HepG2 (cell line): ENCODE measurements around the gene UGT8. TPM values are rescaled to one million over a fixed set of nuclear protein-coding genes. Genes with fewer than 3 reads are reported as not detected.

Source experiments
- ATAC-seq: fragments of 200-7000 bp; cut with Tn5 transposase; 3 replicates; pipeline ENCODE4 v1.9.1; 2020; ENCODE audit warnings: mild to moderate bottlenecking, moderate library complexity
- BruUV-seq: library from RNA; stranded (reverse); fragments of 400-500 nt; replicated peaks from 2 replicates; lab custom pipeline; 2021; lab: Mats Ljungman, UMichigan
- CTCF ChIA-PET: fragments of 300-600 bp; formaldehyde crosslinking; extraction: SDS; loops from one replicate; lab custom pipeline; 2021; ENCODE audit warnings: low total read pairs, inconsistent platforms, low intra/inter-chr PET ratio; lab: Yijun Ruan, JAX
- POLR2A ChIA-PET: fragments of 350-600 bp; sonication (Branson Sonifier 250); formaldehyde crosslinking; loops from one replicate; lab custom pipeline; 2020; ENCODE audit warnings: antibody characterized with exemption, inconsistent platforms; lab: Yijun Ruan, JAX
- DNase-seq: peaks from one replicate; pipeline ENCODE4 v3.0.0-alpha.2; 2015; ENCODE audit warnings: low spot score
- FAIRE-seq: peaks from 3 replicates; lab custom pipeline; 2011; peaks lifted over from hg19 to GRCh38; lab: Jason Lieb, UNC
- H2AFZ ChIP-seq: one replicate; pipeline ENCODE4 v1.6.1; 2011; ENCODE audit warnings: low read length, inconsistent platforms
- H3K27ac ChIP-seq: fragments of 300-600 bp; 3 replicates; pipeline ENCODE4 v1.8.0; 2011; ENCODE audit warnings: mixed run types, mild to moderate bottlenecking, mixed read lengths, low read length, inconsistent platforms; ENCODE audit not compliant: insufficient read depth; ENCODE audit errors: extremely low read length
- H3K27me3 ChIP-seq, 2 experiments: fragments of 200-600 bp in 1 of 2; 2 replicates in 1 of 2; 3 replicates in 1 of 2; pipeline versions ENCODE4 v1.6.0 to v1.8.0; 2011; ENCODE audit warnings: low read length in 2 of 2, mild to moderate bottlenecking in 2 of 2, moderate library complexity in 2 of 2, inconsistent platforms in 1 of 2; ENCODE audit not compliant: insufficient read depth in 2 of 2, control insufficient read depth in 1 of 2
- H3K36me3 ChIP-seq, 2 experiments: fragments of 200-600 bp in 1 of 2; replicated peaks in 1 of 2; 2 replicates in 1 of 2; 3 replicates in 1 of 2; pipeline versions ENCODE4 v1.5.1 to v1.8.0; 2011; ENCODE audit warnings: low read length in 2 of 2, inconsistent platforms in 1 of 2; ENCODE audit not compliant: insufficient read depth in 2 of 2, control insufficient read depth in 1 of 2
- H3K4me1 ChIP-seq: 2 replicates; pipeline ENCODE4 v1.5.1; 2012; ENCODE audit warnings: low read length, inconsistent platforms; ENCODE audit not compliant: insufficient read depth
- H3K4me2 ChIP-seq: 2 replicates; pipeline ENCODE4 v1.6.0; 2011; ENCODE audit warnings: low read depth, low read length, inconsistent platforms
- H3K4me3 ChIP-seq, 3 experiments: fragments of 200-600 bp in 1 of 3; sonication (generic), shearing (Covaris generic) in 1 of 3; replicated peaks in 1 of 3; 2 replicates each; pipeline ENCODE4 v1.5.1; 2011 to 2016; ENCODE audit warnings: low read length in 3 of 3, inconsistent platforms in 2 of 3, low read depth in 2 of 3, mild to moderate bottlenecking in 2 of 3, control low read depth in 1 of 3, mixed read lengths in 1 of 3; ENCODE audit not compliant: insufficient read depth in 1 of 3
- H3K79me2 ChIP-seq: one replicate; pipeline ENCODE4 v1.6.1; 2011; ENCODE audit warnings: low read length, inconsistent platforms; ENCODE audit not compliant: insufficient read depth
- H3K9ac ChIP-seq: 2 replicates; pipeline ENCODE4 v1.6.0; 2011; ENCODE audit warnings: mild to moderate bottlenecking, low read depth, low read length, inconsistent platforms; ENCODE audit not compliant: insufficient read depth
- H3K9me3 ChIP-seq: 2 replicates; pipeline ENCODE4 v1.5.1; 2012; ENCODE audit warnings: mild to moderate bottlenecking, low read length
- H4K20me1 ChIP-seq: 2 replicates; pipeline ENCODE4 v1.6.0; 2011; ENCODE audit warnings: inconsistent platforms, mild to moderate bottlenecking, low read length, moderate library complexity; ENCODE audit not compliant: insufficient read depth
- ATF5 ChIP-seq: sonication (generic); formaldehyde crosslinking; IDR thresholded peaks from 2 replicates; pipeline ENCODE4 v1.4.0; 2020; ENCODE audit warnings: mild to moderate bottlenecking, low read depth, missing genetic modification reagents
- FOXK2 ChIP-seq: fragments of 450-650 bp; IDR thresholded peaks from 2 replicates; pipeline ENCODE4 v1.6.1; 2016
- GABPB1 ChIP-seq: IDR thresholded peaks from 2 replicates; pipeline ENCODE4 v1.6.1; 2016; ENCODE audit warnings: mild to moderate bottlenecking, missing genetic modification reagents, moderate library complexity, missing compliant biosample characterization
- MIER3 ChIP-seq: IDR thresholded peaks from 2 replicates; pipeline ENCODE4 v1.6.1; 2016; ENCODE audit warnings: missing compliant biosample characterization, borderline replicate concordance
- ZBTB3 ChIP-seq: sonication (generic); formaldehyde crosslinking; IDR thresholded peaks from 2 replicates; pipeline ENCODE4 v1.4.0; 2020; ENCODE audit warnings: low read depth, mild to moderate bottlenecking, moderate library complexity, missing genetic modification reagents, borderline replicate concordance
- ZNF550 ChIP-seq: sonication (generic); formaldehyde crosslinking; IDR thresholded peaks from 2 replicates; pipeline ENCODE4 v1.4.0; 2020; ENCODE audit warnings: mild to moderate bottlenecking, missing genetic modification reagents, borderline replicate concordance
- ZNF839 ChIP-seq: sonication (generic); formaldehyde crosslinking; IDR thresholded peaks from 2 replicates; pipeline ENCODE4 v1.4.0; 2020; ENCODE audit warnings: missing genetic modification reagents, mild to moderate bottlenecking, borderline replicate concordance
- WGBS: methylation state at CpG from one replicate; pipeline ENCODE4 v1.1.6; 2017; ENCODE audit warnings: low lambda C conversion rate; 5-methylcytosine and 5-hydroxymethylcytosine counted together
- in situ Hi-C: cut with HindIII; loops from 2 replicates; pipeline ENCODE4 v1.10.0; 2017; ENCODE audit warnings: low pct_unique_long_range_greater_than_20kb; ENCODE audit not compliant: extremely low pct_ligation_motif_present
- intact Hi-C: fragments of 100-400 bp; cut with micrococcal nuclease; formaldehyde crosslinking; loops from one replicate; pipeline ENCODE4 v1.10.0; 2022; ENCODE audit not compliant: unreplicated experiment
- polyA plus RNA-seq, 8 experiments: library from polyadenylated mRNA; depleted of rRNA in 3 of 8; stranded (reverse) in 7 of 8; unstranded in 1 of 8; fragments of >200 nt; fragmentation: Illumina TruSeq in 4 of 8; extraction: Trizol in 4 of 8; gene quantifications; 2 replicates each; pipeline versions ENCODE4 v1.2.1 to v1.2.3, GENCODE V29; 2011 to 2016; ENCODE audit warnings: low read depth in 4 of 8, missing spikeins in 1 of 8, mixed read lengths in 1 of 8; ENCODE audit not compliant: insufficient read depth in 1 of 8
- total RNA-seq, 5 experiments: library from RNA; depleted of rRNA; stranded (reverse); fragments of >200 nt; fragmentation: Illumina TruSeq; extraction: Trizol; gene quantifications; 2 replicates each; pipeline ENCODE4 v1.2.3, GENCODE V29; 2016; ENCODE audit warnings: low read depth in 1 of 5

Gene UGT8
- total and polyA plus RNA-seq, 2 of the 13 experiments (the other 11 are each of a cell fraction or from before 2014, with no cell fraction given): not detected

DNA sequence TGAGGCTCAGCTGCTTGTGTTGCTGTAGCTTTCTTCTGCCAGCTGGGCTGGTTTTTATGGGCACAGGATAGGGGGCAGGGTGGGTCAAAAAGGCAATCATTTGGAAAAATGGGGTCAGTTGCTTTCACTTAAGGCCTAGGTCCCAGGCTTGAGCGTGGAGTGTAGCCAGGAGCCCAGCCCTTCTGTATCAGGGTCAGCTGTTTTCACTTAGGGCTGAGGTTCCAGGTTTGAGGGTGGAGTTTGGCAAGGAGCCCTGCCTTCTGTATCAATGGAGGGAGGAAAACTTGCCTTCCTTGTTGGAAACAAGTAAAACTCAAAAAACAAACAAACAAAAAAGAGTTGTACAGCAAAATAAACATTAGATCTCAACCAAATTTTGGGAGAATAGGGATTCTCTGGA lies 37.0 kb upstream of the UGT8 start (continued):
- TF ChIP-seq ZBTB3 (no peak), ZNF839 (no peak), ATF5 (CRISPR knock-in tag) (no peak), ZNF550 (CRISPR knock-in tag) (no peak), FOXK2 (no peak), MIER3 (CRISPR knock-in tag) (no peak)

- Histone ChIP-seq H3K27me3 (no peaks in the 10 kb centered on the region; a peak in 1 of 5 replicates), H3K4me2 (no peak overlapping the region), H3K9ac (no peak overlapping the region), H3K36me3 (no peaks in the 10 kb centered on the region), H3K79me2 (no peaks in the 10 kb centered on the region), H3K27ac (no peak overlapping the region), H3K9me3 (peaks cover 30% of the 10 kb centered on the region), H3K4me3 (no peak overlapping the region), H2AFZ (no peak overlapping the region), H3K4me1 (no peaks in the 10 kb centered on the region), H4K20me1 (no peaks in the 10 kb centered on the region)
- in situ Hi-C loops (no loop called here), intact Hi-C loops (no loop called here)
- ChIA-PET CTCF (no interaction called here), POLR2A (no interaction called here)
- no peak for TF ChIP-seq GABPB1 (CRISPR knock-in tag)
- BruUV-seq: no TSS peak
- no peak for FAIRE-seq
- no peak for DNase-seq
- no peak for ATAC-seq
- whole genome bisulfite sequencing: 3% methylated on average over 2 of the region's 2 CpGs
Observed at GRCh38 chr4:114562176-114562904, 36.3 kb upstream of the UGT8 start.
